ENCODE measurements around the gene HADHB.
"Not testable (repeated sequence)": the region's sequence is repeated elsewhere in the genome, so short reads cannot be mapped to it uniquely, and the experiment has no call there.

The HADHB gene

DNA sequence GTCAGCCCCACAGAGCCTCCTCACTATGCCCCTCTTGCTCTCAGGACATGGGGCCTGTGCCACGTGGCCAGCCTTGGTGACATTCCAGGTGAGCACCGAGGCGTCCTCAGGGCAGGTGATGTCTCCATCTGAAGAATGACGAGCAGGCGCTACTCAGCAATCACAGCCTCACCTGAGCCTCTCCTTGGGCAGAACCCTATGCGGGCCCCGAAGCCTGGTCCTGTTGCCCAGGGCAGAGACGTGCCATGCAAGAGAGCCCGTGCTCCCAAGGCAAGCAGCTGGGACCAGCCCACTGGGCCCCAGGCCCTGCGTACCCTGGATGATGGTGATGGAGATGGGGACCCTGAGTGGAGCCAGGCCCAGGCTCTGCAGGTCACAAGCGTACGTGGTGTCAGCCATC is 68.7 kb downstream of the HADHB start:
- H3K4me3 ChIP-seq (replicated peaks; ENCODE audit: low read depth, low read length) = no peak overlapping the region
- DNase-seq (ENCODE audit: extremely low read depth, low read depth) = no peak
- TF ChIP-seq, protein P1, sequence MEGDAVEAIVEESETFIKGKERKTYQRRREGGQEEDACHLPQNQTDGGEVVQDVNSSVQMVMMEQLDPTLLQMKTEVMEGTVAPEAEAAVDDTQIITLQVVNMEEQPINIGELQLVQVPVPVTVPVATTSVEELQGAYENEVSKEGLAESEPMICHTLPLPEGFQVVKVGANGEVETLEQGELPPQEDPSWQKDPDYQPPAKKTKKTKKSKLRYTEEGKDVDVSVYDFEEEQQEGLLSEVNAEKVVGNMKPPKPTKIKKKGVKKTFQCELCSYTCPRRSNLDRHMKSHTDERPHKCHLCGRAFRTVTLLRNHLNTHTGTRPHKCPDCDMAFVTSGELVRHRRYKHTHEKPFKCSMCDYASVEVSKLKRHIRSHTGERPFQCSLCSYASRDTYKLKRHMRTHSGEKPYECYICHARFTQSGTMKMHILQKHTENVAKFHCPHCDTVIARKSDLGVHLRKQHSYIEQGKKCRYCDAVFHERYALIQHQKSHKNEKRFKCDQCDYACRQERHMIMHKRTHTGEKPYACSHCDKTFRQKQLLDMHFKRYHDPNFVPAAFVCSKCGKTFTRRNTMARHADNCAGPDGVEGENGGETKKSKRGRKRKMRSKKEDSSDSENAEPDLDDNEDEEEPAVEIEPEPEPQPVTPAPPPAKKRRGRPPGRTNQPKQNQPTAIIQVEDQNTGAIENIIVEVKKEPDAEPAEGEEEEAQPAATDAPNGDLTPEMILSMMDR (IDR thresholded peaks at IDR 0.05; ENCODE audit: low read depth, low read length, missing control alignments) = no peak

- TF ChIP-seq, protein P1 (IDR thresholded peaks at IDR 0.05; ENCODE audit: low read depth, low read length, missing control alignments) = no peak
- H3K4me3 ChIP-seq (replicated peaks; ENCODE audit: low read depth, low read length) = no peak overlapping the region
- DNase-seq (ENCODE audit: extremely low read depth, low read depth) = no peak
These were observed 69.5 kb downstream of the HADHB start for GRCh38 chr2:26314243-26314642.

GRCh38 chr2:26316041-26316440 is 71.3 kb downstream of the HADHB start:
- DNase-seq (ENCODE audit: extremely low read depth, low read depth) = no peak
- no peak overlapping the region for H3K4me3 ChIP-seq (replicated peaks; ENCODE audit: low read depth, low read length)
- TF ChIP-seq, protein P1 (IDR thresholded peaks at IDR 0.05; ENCODE audit: low read depth, low read length, missing control alignments) = peak; percentile 15

DNA sequence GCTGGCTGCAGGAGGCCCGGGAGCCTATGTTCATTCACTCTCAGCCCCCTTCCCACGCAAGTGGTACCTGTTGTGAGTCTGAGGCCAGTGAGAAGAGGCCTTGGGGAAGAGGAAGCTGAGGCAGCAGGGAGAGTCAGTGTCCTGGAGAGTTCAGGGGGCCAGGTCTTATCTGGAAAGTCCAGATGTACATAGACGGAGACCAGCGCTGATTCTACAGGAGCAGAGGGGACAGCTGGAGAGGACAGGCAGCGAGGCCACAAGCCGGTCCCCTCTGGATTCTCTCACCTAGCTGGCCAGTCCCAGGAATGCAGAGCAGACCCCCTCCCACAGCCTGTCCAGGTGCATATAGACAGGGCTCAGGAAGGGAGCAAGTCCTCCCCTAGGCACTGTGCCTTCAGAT is 72.1 kb downstream of the HADHB start:
- TF ChIP-seq, protein P1 (IDR thresholded peaks at IDR 0.05; ENCODE audit: low read depth, low read length, missing control alignments) = no peak
- DNase-seq (ENCODE audit: extremely low read depth, low read depth) = no peak
- H3K4me3 ChIP-seq (replicated peaks; ENCODE audit: low read depth, low read length) = no peak overlapping the region

DNA sequence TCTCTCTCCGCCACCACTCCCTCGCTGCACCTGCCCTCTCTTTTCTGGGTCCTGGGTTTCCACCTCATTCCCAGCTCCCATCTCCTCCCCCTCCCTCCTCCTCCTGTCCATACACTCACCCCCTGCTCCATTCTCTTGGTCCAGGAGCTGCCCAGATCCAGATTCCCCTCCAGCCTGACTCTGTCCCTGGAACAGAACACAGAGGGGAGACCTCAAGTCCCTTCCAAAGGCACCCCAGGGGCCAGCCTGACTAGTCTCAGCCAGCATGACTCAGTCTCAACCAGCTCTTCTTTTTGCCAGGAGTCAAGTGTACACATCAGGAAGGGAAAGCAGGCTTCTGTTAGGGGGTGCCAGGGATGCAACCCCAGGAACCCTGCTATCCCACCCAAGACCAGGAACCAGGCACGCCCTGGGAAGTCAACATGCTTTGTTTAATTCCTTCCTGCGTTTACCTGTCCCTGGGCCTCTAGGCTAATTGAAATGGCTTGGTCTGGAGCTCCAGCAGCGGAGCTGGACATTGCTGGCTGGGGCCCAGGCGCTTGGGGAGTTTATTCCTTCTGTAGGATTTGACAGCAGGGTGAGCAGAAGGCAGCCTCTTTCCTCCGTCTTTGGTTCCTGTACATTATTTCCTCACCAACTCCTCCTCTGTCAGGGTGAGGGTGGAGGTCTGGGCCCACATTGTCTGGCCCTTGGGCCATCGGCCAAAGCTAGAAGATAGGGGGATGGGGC is 72.8 kb downstream of the HADHB start:
- TF ChIP-seq, protein P1 (IDR thresholded peaks at IDR 0.05; ENCODE audit: low read depth, low read length, missing control alignments) = no peak
- H3K4me3 ChIP-seq (replicated peaks; ENCODE audit: low read depth, low read length) = no peak overlapping the region
- no peak for DNase-seq (ENCODE audit: extremely low read depth, low read depth)

DNA sequence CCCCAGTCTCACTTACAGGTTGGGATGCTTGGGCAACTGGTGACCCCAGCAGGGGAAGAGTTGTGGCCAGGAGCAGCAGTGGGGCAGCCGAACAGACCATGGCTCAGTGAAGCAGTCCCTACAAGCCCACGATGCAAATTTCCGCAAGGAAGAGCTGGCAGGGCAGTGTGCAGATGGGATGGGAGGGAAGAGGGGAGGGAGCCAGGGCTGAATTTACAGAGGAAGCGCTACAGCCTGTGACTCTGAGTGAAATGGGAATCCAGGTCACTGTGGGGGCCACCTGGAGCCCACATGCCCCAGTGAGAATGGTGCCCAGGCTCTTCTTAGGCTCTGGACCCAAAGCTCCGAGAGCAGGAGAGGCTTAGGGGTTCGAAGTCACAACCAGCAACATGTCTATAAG is 74.2 kb downstream of the HADHB start:
- no peak overlapping the region for H3K4me3 ChIP-seq (replicated peaks; ENCODE audit: low read depth, low read length)
- TF ChIP-seq, protein P1 (IDR thresholded peaks at IDR 0.05; ENCODE audit: low read depth, low read length, missing control alignments) = no peak
- DNase-seq (ENCODE audit: extremely low read depth, low read depth) = no peak

- not testable (repeated sequence) for DNase-seq (ENCODE audit: extremely low read depth, low read depth); H3K4me3 ChIP-seq (replicated peaks; ENCODE audit: low read depth, low read length)
These were observed 79.7 kb downstream of the HADHB start for GRCh38 chr2:26324479-26324878.

All from HFF-Myc (cell line).